Activated CD8-positive, alpha-beta memory T cell treated with anti-CD3 and anti-CD28 coated beads for 1 hour (primary cell): ENCODE data around the gene ARHGAP1.

Experiments
- DNase-seq, 2 donors: peaks; one replicate each; pipeline ENCODE4 v3.0.0-alpha.2; 2020; ENCODE audit warnings: low read depth in 1 of 2; ENCODE audit errors: extremely low read depth in 1 of 2

Gene ARHGAP1

DNA sequence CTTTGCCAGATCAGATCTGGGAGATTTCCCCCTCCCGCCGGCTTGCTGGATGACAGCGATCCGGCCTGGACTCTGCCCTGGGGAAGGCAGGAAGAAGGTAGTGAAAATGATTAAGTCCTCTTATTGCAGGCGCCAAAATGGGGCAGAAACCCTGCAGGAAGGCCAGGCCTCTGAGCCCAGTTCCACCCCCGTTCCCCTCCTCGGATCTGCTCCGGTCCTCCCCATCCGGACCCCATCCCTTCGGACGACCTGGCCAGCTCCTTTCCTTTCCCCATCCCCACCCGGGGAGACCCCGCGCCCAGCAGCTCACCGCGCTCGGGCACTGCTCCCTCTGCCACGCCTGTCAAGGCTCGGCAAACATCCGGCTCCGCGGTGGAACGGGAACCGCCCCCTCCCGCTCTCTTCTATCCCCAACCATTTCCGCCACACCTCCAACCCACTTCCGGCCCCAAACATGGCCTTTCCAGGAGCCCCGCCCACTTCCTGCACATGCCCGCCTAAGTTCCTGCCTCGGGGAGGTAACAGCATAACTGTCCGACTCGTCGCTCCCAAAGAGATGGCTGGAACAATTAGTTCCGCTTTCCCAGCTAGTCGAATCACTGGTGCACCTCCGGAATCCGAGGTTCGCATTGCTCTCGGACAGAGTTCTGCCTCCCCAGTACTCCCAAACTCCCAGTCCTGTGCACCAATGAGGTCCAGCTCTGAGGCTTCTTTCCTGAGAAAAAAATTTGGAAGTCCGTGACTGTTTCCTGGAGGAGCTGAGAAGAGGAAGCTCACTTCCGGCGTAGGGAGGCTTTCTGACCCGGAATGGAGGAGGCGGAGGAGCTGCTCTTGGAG is at the start of gene ARHGAP1, which contains the start of gene ZNF408:
Gene ARHGAP1 (minus strand): TSS at position 379 of the 837 bp plus-strand sequence. CDS start 4,512 bp downstream, outside the sequence.
Gene ZNF408 (plus strand): TSS at position 791 of the 837 bp plus-strand sequence. CDS start 17 bp downstream, at position 808.
- DNase-seq: peak; percentile 98 to 99

DNA sequence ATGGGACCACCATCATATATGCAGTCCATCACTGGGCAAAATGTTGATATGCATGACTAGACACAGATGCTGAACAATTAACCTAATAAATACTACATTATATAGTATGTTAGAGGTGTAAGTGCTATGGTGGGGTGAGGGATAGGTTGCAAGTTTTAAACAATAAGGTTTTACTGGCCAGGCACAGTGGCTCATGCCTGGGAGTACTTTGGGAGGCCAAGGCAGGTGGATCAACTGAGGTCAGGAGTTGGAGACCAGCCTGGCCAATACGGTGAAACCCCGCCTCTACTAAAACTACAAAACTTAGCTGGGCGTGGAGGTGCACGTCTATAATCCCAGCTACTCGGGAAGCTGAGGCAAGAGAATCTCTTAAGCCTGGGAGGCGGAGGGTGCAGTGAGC is 46.7 kb upstream of the ARHGAP1 start:
- no peak for DNase-seq

DNA sequence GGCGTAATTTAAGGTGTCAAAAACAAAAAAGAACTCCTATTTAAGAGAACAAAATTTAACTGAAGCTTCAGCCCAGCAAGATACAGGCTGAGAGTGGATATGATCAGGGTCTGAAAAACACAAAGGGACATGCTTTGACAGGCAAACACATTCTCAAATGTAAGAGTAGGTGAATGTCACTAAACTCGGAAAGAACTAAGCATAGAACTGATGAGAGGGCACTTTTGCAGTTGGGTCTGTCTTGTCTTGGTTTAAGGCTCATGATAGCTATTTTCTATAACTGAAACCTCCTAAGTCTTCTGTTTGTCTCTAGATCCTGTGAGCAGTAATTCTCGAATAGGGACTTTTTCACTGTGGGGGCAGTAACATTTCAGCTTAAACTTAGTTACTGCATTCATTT is 45.6 kb upstream of the ARHGAP1 start:
- DNase-seq: no peak

DNA sequence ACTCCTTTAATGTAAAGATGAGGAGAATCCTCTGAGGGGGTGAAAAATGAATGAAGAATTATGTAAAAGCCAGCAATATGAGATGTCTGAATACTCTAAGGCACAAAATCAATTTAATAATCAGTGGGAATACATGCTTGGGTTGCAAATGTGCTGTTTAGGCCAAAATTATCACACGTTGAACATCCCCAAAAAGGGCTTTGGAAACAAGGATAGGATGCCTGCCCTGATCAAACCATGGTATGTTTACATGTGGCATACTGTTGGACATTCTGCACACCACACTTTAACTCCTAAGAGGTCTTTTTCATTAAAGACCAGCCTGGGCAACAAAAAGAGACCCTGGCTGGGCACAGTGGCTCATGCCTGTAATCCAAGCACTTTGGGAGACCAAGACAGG is 44.9 kb upstream of the ARHGAP1 start:
- DNase-seq: no peak

DNA sequence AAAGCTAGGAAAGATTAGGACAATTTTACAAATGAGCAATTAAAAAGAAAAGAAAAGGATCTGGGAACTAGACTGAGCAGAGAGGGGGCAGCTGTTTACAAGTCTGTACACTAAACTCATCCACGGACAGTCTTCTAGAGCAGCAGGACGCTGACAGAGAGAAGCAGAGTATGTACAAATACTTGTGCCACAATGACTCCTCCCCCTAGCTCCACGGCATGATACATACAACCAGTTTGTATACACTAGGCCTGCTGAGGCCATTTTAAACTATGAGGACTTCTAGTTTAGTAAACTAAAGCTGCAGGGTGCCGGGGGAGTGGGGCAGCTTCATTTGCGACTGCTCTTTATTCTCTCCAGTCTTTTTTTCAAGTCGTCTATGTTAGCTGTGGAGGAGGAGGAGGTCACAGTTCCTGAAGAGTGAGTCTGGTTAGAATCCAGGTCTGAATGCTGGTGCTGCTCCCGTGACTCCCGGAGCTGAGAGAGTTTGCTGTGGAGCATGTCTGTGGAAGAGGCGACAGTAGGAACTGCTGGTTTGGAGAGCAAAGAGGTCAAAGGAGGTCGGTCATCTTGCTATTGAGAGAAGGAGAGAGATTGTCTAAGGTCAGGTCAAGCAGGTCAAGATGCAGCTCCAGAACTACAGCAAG is 43.4 kb upstream of the ARHGAP1 start:
- no peak for DNase-seq

DNA sequence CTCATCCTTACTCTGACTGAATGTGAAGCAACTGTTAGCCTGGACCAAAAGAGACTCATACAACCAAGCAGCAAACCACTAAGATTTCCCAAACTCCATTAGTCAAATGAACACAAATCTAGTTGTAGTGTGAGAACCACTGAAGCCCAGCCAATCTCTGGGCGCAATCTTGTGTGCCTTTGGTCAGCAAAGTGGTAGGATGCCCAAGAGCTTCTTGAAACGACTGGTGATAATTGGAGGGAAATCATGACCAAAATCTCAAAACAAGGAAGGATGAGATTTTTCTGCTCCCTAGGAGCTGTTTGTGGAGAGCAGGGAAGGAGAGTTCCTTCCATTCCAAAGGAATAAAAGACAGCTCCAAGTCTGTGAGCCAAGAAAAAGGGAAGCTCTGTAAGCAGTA is 42.6 kb upstream of the ARHGAP1 start:
- no peak for DNase-seq

DNA sequence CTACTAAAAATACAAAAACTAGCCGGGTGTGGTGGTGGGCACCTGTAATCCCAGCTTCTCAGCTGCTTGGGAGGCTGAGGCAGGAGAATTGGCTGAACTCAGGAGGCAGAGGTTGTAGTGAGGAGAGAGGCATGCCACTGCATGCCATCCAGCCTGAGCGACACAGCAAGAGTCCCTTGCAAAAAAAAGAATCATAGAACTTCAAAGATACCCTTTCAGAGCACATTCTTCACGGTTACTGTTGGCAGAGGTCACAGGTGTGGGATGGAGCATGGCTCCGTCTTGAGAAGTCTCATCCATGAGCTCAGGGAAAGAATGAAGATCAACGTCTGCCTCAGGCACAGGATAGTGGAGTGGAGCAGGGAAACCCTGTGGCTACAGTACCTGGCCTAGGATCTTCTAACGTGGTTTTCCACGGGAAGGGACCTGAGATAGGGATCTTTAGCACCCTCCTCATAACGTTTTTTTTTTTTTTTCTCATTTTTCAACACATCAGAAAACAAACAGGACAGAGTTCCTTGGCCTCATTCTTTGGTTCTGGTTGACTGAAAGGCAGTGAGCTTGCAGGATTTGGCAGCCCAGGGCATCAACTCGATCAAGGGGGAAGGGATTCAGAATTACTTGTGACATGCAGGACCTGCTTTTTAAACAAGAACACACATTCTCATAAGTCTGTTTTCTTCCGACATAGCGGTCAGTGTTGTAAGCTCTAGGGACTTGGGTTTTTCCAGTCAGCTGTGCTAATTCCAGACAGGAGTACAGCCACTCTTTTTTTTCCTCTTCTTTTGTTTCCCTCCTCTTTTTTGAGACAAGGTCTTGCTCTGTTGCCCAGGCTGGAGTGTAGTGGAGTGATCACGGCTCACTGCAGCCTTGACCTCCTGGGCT is 41.4 kb upstream of the ARHGAP1 start:
- no peak for DNase-seq

DNA sequence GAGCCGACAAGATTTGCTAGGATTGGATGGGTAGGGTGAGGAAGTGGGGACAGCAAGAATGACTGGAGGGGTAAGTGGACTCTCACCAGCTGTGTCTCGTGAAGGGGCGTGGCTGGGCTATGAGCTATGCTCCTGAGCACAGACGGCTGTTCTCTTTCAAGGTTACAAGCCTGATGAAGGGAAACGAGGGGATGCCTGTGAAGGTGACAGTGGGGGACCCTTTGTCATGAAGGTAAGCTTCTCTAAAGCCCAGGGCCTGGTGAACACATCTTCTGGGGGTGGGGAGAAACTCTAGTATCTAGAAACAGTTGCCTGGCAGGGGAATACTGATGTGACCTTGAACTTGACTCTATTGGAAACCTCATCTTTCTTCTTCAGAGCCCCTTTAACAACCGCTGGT is 38.5 kb upstream of the ARHGAP1 start:
- DNase-seq: no peak

DNA sequence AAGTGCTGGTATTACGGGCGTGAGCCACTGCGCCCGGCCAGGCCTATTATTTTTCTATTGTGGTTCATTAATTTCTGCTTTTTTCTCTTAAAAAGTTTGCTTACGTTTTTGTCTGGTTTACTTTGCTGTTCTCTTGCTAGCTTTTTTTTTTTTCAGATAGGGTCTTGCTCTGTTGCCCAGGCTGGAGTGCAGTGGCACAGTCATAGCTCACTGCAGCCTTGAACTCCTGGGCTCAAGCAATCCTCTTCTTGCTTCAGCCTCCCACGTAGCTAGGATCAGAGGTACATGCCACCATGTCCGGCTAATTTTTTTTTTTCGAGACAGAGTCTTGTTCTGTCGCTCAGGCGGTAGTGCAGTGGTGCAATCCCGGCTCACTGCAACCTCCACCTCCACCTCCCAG is 37.3 kb upstream of the ARHGAP1 start:
- DNase-seq: no peak

DNA sequence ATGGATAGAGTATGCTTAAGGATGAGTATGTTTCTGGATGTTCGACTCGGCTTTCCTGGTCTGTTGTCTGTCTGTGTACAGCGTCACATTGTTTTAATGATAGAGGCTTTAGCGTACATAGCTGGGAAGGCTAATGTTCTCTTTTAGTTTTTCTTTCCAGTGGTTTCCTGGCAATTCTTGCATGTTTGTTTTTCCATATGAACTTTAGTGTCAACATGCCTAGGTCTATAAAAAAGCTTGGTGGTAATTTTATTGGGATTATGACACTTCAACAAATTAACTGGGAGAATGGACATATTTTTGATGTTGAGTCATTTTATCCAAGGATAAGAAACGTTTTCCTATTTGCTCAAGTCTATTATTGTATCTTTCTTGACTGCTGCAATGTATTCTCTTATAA is 36.2 kb upstream of the ARHGAP1 start:
- DNase-seq: no peak

DNA sequence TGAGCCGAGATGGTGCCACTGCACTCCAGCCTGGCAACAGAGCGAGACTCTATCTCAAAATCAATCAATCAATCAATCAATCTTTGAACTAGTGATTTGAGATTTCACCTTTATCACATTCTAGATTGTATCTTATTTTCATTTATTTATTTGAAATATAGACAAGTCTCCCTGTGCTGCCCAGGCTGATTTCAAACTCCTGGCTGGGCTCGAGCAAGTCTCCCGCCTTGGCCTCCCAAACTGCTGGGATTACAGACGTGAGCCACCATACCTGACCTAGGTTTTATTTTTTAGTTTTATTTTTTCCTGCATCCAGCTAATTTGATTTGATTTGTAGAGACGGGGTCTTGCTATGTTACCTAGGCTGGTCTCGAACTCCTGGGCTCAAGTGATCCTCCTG is 35.7 kb upstream of the ARHGAP1 start:
- no peak for DNase-seq

DNA sequence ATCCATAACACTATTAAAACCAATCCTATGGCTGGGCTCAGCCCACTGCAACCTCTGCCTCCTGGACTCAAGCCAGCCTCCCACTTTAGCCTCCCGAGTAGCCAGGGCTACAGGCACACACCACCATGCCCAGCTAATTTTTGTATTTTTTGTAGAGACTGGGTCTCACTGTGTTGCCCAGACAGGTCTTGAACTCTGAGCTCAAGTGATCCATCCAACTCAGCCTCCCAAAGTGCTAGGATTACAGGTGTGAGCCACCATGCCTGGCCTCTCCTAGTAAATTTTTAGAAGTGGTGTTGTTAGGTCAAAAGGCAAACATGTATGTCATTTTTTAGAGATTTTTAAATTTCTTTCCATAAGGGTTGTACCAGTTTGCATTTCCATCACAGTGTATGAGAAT is 32.8 kb upstream of the ARHGAP1 start:
- no peak for DNase-seq

DNA sequence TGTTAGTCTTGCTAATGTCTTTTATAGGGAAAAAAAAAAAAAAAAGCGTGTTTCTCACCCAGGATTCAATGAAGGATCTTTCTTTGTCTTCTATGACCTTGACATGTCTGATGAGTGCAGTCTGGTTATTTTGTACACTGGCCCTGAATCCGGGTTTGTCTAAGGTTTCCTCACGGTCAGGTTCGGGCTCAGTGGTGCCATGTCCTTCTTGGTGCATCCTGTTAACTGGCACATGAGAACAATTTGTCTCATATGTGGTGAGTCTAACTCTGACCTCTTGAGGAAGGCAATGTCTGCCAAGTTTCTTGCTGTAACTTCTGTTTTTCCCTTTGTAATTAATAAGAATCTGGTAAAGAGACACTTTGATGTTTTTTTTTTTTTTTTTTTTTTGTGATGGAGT is 31.1 kb upstream of the ARHGAP1 start:
- no peak for DNase-seq

DNA sequence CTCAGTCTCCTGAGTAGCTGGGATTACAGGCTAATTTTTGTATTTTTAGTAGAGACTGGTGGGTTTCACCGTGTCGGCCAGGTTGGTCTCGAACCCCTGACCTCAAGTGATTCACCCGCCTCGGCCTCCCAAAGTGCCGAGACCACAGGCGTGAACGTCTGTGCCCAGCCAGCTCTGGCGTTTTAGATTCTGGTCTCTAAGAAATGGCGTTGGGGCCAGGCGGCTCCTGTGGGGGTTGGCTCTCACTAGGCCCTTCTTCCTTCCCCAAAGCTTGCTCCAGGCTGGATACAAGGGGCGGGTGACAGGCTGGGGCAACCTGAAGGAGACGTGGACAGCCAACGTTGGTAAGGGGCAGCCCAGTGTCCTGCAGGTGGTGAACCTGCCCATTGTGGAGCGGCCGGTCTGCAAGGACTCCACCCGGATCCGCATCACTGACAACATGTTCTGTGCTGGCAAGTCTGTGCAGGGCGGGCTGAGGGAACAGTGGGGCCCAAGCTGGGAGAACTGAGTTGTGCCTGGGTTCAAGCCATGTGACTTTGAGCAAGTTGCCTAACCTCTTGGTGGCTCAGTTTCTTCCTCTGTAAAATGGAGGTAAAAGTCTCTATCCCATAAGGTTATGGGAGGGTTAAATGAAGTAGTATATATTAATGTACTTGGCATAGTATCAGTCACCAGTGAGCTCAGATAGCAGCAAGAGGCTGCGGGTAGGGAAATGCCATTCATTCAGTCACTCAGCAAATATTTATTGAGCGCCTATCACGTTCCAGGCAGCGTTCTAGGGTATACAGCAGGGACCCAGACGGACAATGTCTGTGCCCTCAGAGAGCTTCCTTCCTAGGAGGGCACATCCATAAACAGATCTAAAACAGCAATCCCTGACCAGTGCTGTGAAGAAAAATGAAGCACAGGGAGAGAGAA is 28.9 kb upstream of the ARHGAP1 start:
- DNase-seq: no peak

DNA sequence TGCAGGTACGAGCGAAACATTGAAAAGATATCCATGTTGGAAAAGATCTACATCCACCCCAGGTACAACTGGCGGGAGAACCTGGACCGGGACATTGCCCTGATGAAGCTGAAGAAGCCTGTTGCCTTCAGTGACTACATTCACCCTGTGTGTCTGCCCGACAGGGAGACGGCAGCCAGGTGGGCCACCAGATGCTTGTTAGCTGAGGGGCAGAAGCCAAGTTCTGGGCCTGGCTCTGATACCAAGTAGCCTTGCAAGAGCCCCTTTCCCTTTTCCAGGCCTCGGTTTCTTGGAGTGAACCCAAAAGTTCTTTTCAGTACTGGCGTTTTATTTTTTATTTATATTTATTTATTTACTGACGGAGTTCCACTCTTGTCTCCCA is 28.2 kb upstream of the ARHGAP1 start:
- DNase-seq: no peak

DNA sequence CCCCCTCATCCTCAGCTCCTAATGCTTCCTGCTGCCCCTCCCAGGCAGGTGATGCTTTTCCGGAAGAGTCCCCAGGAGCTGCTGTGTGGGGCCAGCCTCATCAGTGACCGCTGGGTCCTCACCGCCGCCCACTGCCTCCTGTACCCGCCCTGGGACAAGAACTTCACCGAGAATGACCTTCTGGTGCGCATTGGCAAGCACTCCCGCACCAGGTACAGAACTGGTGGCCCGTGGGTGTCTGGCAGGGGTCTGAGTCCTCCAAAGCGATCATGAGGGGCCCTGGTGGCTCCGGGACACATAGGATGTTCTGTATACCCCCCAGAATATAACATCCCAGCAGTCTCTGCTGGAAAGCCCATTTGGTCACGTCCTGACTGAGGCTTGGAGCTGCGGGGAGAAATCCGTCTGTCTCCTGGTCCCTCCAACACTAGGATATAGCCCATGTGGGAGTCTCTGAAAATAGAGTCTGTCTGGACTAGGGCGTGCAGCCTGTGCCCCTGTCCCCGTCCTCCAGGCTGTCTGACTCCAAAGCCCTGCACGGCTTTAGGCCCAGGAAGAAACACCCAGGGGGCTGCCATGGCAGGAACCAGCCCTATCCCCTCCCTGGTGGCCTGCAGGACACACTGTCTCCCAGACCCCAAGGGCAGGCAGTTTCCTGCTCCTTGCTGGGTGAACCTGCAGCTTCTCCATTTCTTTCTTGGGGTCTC is 27.7 kb upstream of the ARHGAP1 start:
- no peak for DNase-seq

DNA sequence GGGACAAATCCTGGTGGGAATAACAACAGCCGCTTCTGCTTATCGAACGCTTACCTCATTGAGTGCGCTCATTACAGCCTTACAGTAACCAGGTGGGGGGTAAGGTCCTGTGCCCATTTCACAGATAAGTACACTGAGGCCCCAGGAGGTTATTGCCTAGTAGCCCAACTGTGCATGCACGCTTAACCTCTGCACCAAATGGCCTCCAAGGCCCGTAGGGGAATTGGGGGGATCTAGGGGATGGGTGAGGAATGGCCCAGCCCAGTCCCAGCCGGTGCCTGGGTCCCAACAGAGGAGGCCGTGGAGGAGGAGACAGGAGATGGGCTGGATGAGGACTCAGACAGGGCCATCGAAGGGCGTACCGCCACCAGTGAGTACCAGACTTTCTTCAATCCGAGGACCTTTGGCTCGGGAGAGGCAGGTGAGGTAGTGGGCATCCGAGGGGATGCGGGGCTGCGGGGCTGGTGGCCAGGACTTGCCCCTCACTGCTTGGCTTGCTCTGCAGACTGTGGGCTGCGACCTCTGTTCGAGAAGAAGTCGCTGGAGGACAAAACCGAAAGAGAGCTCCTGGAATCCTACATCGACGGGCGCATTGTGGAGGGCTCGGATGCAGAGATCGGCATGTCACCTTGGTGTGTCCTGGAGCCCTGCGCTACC is 25.9 kb upstream of the ARHGAP1 start:
- no peak for DNase-seq

DNA sequence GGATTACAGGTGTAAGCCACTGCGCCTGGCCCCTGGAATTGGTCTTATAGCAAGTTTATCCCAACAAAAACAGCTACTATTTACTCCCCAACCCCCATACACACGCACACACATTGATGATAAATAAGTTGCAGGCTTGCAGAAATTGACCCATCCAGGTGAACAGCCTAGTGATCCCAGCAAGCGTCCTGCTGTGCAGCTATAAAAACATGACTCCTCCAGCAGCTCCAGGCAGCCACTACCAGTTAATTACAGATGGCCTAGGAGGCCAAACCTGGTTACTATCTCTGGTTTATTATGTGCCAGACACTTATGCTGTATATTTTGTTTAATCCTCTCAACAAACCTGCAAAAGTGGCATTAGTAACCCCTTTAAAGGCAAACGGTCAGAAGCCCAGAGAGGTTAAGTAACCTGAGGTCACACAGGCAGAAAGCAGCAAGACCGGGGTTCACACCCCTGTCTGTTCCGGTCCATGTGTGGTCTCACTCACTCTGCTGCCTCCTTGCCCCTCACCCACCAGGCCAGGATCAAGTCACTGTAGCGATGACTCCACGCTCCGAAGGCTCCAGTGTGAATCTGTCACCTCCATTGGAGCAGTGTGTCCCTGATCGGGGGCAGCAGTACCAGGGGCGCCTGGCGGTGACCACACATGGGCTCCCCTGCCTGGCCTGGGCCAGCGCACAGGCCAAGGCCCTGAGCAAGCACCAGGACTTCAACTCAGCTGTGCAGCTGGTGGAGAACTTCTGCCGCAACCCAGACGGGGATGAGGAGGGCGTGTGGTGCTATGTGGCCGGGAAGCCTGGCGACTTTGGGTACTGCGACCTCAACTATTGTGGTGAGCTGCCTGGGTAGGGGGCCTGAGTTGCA is 25.2 kb upstream of the ARHGAP1 start:
- DNase-seq: no peak
